GM12873 (cell line): ENCODE data around the gene HS3ST3B1.

Experiments used
- CTCF ChIP-seq: IDR thresholded peaks from 2 replicates; pipeline ENCODE4 v1.5.1; 2012; ENCODE audit warnings: low read depth, mild to moderate bottlenecking, moderate library complexity, low read length, control low read depth; ENCODE audit not compliant: insufficient read depth; ENCODE audit errors: missing control alignments

The HS3ST3B1 gene

GRCh38 chr17:14325618-14326167 lies 24.8 kb downstream of the HS3ST3B1 start:
- TF ChIP-seq CTCF = no peak

GRCh38 chr17:14329900-14330491 lies 29.1 kb downstream of the HS3ST3B1 start:
- TF ChIP-seq CTCF = no peak

- no peak for TF ChIP-seq CTCF
Measured at GRCh38 chr17:14330492-14330962, 29.6 kb downstream of the HS3ST3B1 start.

GRCh38 chr17:14331225-14331981 lies 30.5 kb downstream of the HS3ST3B1 start:
- no peak for TF ChIP-seq CTCF

- TF ChIP-seq CTCF = no peak
Measured at GRCh38 chr17:14331982-14332298, 31.1 kb downstream of the HS3ST3B1 start.

GRCh38 chr17:14332331-14332730 lies 31.4 kb downstream of the HS3ST3B1 start:
- no peak for TF ChIP-seq CTCF

GRCh38 chr17:14333506-14333905 lies 32.6 kb downstream of the HS3ST3B1 start:
- TF ChIP-seq CTCF = no peak
